GM18909 (cell line): ENCODE results near the gene FBXO9.

Experiments
- ATAC-seq: cut with Tn5 transposase; IDR thresholded peaks from one replicate; pipeline ENCODE4 v1.9.1; 2021; ENCODE audit warnings: mild to moderate bottlenecking; ENCODE audit not compliant: unreplicated experiment, poor library complexity

The FBXO9 gene

DNA sequence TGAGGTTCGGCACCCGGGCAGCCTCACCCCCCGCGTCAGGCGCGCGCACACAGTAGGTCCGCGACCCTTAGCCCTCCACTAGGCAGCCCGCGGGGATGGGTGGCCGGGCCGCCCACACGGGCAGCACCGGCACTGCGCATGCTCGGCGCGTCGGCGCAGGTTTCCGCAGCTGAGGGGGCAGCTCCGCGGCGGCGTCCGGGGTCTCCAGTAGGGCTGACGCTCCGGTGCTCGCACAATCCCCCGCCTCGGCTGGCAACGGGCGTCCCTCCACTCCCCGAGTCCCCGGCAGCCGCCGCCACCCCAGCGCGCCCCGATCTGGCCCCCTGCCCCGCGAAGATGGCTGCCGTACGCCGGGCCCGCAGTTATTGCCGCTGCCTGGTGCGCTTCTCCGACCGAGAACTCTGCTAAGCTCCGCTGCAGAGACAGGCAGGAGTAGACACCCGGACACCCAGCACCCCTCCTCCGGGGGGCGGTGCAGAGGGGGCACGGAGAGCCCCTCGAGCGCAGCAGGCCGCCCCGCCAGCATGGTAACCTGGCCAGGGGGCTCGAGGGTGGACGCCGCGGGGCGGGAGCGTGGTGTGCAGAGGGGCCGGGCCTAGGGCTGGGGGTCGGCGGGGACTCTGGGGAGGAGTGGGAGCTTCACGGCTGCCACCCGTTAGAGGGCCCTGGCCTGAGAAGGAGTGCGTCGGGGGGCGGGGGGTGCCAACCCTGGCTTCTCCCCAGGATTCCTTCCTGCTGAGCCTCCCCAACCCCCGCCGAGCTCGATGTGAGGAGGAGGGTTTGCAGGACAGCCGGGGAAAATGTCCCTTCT lies at the start of gene FBXO9:
TSS of gene FBXO9 (plus strand) at position 139 of the 811 bp plus-strand sequence. CDS start at position 525, 386 bp downstream.
- ATAC-seq: peak; percentile 50

DNA sequence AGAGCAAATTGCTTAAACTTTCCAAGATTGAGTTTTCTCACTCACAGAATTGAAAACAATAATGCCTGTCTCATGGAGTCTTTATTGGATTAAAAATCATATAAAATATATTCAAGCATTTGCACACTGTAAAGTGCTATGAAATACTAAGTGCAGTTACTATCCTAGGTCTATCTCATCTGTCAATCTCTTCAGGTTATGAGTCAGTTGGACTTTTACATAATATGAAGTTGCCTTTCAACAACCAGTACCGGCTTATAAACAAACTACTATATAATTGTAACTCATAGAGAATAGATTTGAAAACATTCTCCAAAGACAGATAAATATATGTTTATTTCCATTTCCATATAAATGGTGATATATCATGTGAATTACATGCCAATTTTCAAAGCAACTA lies 49.7 kb upstream of the FBXO9 start:
- no peak for ATAC-seq

- ATAC-seq: no peak
Observed at GRCh38 chr6:53018446-53018845, 46.8 kb upstream of the FBXO9 start.

DNA sequence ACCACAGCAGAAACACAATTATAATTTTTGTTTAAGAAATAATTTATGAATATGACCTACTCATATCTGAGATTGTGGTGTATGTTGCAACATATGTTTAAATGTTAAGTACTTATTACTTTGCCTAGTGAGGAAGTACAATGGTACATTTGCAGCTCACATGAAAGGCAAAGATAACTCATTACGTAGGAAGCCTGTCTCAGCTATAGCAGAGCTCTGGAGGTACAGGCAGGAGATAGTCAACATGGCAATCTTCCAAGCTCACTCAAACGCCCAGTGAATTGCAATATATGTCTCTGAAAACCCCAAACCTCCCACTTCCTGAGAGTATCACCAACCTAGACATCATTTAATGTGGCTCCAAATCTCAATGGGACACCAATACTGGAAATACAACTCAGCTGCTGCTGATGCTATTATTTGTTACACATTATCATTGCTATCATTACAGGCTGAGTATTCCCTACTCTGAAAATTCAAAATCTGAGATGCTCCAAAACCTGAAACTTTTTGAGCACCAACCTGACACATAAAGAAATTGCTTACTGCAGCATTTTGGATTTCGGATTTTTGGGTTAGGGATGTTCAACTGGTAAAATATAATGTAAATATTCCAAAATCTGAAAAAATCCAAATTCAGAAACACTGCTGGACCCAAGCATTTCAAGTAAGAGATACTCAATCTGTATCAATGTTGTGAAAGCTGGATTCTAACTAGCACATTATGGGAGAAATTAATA lies 45.0 kb upstream of the FBXO9 start:
- ATAC-seq: no peak

- no peak for ATAC-seq
Observed at GRCh38 chr6:53023323-53023722, 41.9 kb upstream of the FBXO9 start.

GRCh38 chr6:53026526-53026925 lies 38.7 kb upstream of the FBXO9 start:
- no peak for ATAC-seq

GRCh38 chr6:53027131-53027718 lies 38.0 kb upstream of the FBXO9 start:
- no peak for ATAC-seq

GRCh38 chr6:53028467-53028866 lies 36.7 kb upstream of the FBXO9 start:
- no peak for ATAC-seq

DNA sequence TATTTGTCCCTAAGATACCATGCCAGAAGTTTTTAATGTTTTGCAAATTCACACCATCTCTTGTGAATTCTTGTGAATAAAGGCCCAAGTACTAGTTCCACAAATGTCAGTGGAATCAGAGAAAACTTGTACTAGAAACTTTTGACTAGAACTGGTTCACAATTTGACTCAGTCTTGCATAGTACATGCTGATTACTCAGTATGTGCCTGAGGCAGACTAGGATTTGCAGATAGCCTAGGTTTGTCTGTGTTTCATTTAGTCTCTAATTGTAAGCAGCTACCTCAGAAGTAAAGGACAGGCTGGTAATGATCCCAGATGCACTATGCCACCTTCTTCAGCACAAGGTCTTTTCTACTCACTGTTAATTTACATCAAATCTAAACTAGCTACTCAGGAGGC lies 35.9 kb upstream of the FBXO9 start:
- ATAC-seq: no peak

DNA sequence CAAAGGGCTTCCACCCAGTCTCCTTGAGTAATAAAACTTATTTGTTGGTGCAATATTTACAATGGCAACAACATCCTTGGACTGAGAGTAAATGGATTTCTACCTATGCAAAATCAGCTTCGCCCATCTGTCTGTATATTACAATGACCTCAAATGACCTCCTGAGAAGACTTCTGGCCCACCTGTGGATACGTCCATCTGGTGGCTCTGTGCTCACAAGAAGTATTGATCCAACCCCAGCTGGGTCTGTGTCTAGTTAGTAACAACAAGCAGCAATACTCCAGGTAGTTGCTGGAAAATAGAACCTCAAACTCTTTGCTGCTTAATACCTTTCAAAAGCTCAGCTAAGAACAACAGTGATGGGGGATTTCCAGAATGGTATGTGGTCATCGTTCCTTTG lies 35.4 kb upstream of the FBXO9 start:
- no peak for ATAC-seq

DNA sequence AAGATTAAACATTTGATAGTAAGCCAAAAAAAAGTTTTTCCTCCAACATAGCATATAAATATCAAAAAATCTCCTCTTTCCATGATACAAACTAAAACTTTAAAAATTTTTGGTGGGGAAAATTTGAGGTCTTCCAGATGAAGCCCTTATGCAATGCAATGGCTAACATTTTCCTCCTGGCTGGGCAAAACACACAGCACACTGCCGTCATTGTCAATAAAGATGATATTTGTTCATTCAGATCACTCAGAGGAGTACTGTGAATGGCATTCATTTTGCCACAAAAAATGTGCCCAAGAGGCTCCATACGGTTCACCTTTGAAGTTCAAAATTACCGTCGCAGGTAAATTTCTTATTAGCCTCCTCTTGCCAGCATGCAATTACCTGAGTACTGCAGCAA lies 33.9 kb upstream of the FBXO9 start:
- ATAC-seq: no peak

DNA sequence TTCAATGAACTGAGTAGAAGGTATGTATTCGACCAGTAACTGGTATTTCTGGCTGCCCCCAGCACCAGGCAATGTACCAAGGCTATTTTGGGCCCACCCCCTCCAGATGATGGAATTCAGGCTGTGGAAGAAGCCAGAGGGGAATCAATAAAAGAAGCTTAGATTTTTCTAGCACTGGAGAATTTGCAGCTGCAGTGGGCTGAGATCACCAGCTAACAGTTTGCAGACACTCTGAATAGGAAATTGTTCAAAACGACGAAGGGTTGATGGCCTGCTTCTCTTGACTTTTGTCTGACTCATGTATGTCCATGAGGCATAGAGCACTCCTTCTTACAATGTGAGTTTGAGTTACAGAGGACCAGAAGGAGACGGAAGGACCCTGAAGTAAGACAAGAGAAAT lies 32.4 kb upstream of the FBXO9 start:
- no peak for ATAC-seq

DNA sequence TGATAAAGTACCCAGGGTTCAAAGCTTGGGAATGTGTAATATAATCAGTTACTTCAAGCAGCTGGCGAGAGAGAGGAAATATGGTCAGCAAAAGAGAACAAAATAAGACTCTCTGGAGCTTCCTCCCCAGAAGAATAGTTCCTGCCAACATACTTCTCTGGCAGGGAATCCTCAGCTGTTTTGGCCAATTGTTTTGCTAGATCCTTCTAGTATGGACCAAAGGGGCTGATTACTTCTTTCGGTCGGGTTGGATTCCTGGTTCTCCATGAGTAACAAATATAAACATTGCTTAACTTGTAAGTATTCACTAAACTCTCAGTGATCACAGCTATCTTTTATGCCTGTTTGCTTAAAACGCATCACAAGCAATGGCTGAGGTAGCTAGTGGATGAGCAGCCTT lies 31.4 kb upstream of the FBXO9 start:
- no peak for ATAC-seq

- ATAC-seq: no peak
Observed at GRCh38 chr6:53035549-53036213, 29.5 kb upstream of the FBXO9 start.

DNA sequence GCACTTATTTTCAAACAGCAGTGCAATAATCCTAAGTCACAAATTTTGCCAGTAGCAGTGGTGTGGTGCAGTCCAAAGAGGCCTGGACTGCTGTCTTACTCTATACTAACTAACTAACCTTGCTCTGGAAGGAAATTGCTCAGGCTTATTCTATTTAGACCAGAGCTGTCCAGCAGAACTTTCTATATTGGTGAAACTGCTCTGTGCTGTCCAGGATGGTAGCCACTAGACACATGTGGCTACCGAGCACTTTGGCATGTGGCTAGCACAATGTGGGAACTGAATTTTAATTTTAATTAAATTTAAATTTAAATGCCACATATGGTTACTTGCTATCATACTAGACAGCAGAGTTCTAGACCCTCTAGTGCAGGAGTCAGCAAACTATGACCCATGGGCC lies 27.1 kb upstream of the FBXO9 start:
- ATAC-seq: no peak

GRCh38 chr6:53038596-53038995 lies 26.6 kb upstream of the FBXO9 start:
- ATAC-seq: no peak

DNA sequence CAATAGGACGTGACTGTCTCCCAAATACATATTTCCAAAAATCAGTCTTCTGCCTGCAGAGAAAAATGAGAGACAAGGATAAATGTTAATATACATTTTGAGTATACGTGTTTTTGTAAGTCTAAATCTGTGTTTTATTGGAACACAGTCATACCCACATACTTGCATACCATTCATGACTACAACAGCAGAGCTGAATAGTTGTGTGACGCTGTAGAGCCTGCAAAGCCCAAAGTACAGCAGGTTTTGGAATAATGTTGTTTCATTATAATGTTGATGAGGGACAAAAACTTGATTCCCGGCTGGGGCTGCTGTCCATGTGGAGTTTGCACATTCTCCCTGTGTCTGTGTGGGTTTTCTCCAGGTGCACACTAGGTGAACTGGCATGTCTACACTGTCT lies 23.8 kb upstream of the FBXO9 start:
- no peak for ATAC-seq

GRCh38 chr6:53042112-53042511 lies 23.1 kb upstream of the FBXO9 start:
- ATAC-seq: no peak

GRCh38 chr6:53043581-53043980 lies 21.6 kb upstream of the FBXO9 start:
- no peak for ATAC-seq

DNA sequence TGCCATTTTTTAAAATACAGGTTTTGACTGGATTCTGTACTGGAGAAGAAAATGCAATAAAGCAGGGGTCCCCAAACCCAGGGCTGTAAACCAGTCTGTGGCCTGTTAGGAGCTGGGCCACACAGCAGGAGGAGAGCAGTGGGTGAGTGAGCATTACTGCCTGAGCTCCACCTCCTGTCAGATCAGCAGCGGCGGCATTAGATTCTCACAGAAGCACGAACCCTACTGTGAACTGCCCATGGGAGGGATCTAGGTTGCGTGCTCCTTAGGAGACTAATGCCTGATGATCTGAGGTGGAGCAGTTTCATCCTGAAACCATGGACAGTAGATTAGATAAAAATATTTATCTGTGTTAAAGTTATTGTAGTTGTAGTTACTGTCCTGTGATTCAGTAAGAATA lies 21.1 kb upstream of the FBXO9 start:
- ATAC-seq: no peak

DNA sequence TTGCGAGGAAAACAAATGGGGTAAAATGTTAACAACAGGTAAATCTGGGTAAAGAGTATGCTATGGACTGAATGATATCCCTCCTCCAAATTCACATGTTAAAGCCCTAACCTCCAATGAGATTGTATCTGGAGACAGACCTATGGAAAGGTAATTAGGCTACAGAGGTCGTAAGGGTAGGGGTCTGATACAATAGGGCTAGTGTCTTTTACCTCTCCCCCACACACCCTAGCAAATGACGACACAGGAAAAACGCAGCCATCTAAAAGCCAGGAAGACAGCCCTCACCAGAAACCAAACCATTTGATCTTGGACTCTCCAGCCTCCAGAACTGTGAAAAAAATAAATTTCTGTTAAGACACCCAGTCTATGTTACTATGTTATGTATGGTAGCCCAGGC lies 20.6 kb upstream of the FBXO9 start:
- no peak for ATAC-seq
